ENCODE results near the gene ING1. TPM values are rescaled to one million over a fixed set of nuclear protein-coding genes. Genes with fewer than 3 reads are reported as not detected.

The ING1 gene
- total RNA-seq: 10 to 100 TPM in 2 of 4 donors, 1 to 10 TPM in 2; 6.3 to 15.4 (median 8.7) TPM

- H3K27ac ChIP-seq: peak within 1 kb of the TSS; percentile 99 to 100 (median 99)
- H3K4me3 ChIP-seq: peak within 1 kb of the TSS; percentile 77 to 99 (median 95)
- no peaks in the 10 kb centered on the region for H3K36me3 ChIP-seq
- peaks cover 0 to 35% (median 26%) of the 10 kb centered on the region in 3 donors for H3K4me1 ChIP-seq
- 0% methylated on average over 3 of the region's 45 CpGs; no CpG with 5 or more reads in 1 of the 2 donors for WGBS, 2 donors
- TF ChIP-seq CTCF (IDR thresholded peaks at IDR 0.05): no peak
- TF ChIP-seq POLR2A (IDR thresholded peaks at IDR 0.05): no peak
- intact Hi-C loops (cut with DNase I): loop anchor here (10.0 kb wide), 1 partner anchor 99 kb away; the partner anchor contains the start of gene NAXD
- H3K9me3 ChIP-seq: no peaks in the 10 kb centered on the region
- no peak for DNase-seq
- H3K27me3 ChIP-seq: no peaks in the 10 kb centered on the region
Observed at GRCh38 chr13:110713642-110713952, at the start of gene ING1. Gene ING1 (plus strand): TSS chr13:110713700. CDS start chr13:110714150, 450 bp downstream.

- intact Hi-C loops (cut with DNase I): no loop called here
- no peak for DNase-seq
Observed at GRCh38 chr13:110664041-110664440, 49.5 kb upstream of the ING1 start.

GRCh38 chr13:110664673-110665072, 48.8 kb upstream of the ING1 start:
- Histone ChIP-seq H3K9me3 (no peaks in the 10 kb centered on the region), H3K4me1 (no peaks in the 10 kb centered on the region), H3K27me3 (no peaks in the 10 kb centered on the region), H3K27ac (no peak overlapping the region), H3K36me3 (peaks cover 4 to 100% (median 23%) of the 10 kb centered on the region in 3 donors), H3K4me3 (no peak overlapping the region)
- TF ChIP-seq POLR2A (IDR thresholded peaks at IDR 0.05): no peak
- no peak for TF ChIP-seq CTCF (IDR thresholded peaks at IDR 0.05)
- no peak for DNase-seq
- intact Hi-C loops (cut with DNase I): no loop called here
- WGBS, 2 donors: 90 to 93% methylated on average over 2 to 10 of the region's 11 CpGs

More at GRCh38 chr13:110664041-110664440, 49.5 kb upstream of the ING1 start:
- no peak overlapping the region for H3K27ac ChIP-seq
- H3K27me3 ChIP-seq: no peaks in the 10 kb centered on the region
- H3K36me3 ChIP-seq: peaks cover 4 to 98% (median 20%) of the 10 kb centered on the region in 3 donors
- 94 to 100% methylated on average over 5 to 6 of the region's 7 CpGs for WGBS, 2 donors
- no peak overlapping the region for H3K4me3 ChIP-seq
- H3K9me3 ChIP-seq: no peaks in the 10 kb centered on the region
- TF ChIP-seq POLR2A (IDR thresholded peaks at IDR 0.05) (no peak), CTCF (IDR thresholded peaks at IDR 0.05) (no peak)
- H3K4me1 ChIP-seq: no peaks in the 10 kb centered on the region

GRCh38 chr13:110665491-110666254, 47.8 kb upstream of the ING1 start:
- Histone ChIP-seq H3K27ac (peak overlapping the region in 1 of 4 donors; percentile 21), H3K27me3 (no peaks in the 10 kb centered on the region), H3K4me3 (no peak overlapping the region), H3K9me3 (no peaks in the 10 kb centered on the region), H3K36me3 (peaks cover 4 to 100% (median 30%) of the 10 kb centered on the region in 3 donors), H3K4me1 (no peaks in the 10 kb centered on the region)
- 84 to 85% methylated on average over 10 to 14 of the region's 23 CpGs for WGBS, 2 donors
- no peak for DNase-seq
- TF ChIP-seq POLR2A (IDR thresholded peaks at IDR 0.05) (no peak), CTCF (IDR thresholded peaks at IDR 0.05) (no peak)
- intact Hi-C loops (cut with DNase I): no loop called here

DNA sequence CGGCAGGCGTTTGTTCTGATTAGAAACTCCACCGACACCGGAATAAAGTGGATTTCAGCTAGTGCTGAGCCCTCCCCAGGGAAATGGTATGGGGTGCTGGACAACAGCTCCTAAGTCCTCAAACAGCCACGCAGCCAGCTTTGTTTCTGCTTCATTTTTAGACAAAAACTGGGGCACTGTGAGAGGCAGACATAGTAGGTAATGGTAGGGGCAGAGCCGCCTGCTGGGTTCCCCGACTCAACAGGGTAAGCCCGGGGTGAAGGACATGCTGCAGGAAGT, 47.3 kb upstream of the ING1 start:
- no peak overlapping the region for H3K4me3 ChIP-seq
- intact Hi-C loops (cut with DNase I): no loop called here
- peak overlapping the region in 1 of 4 donors; percentile 21 for H3K27ac ChIP-seq
- H3K4me1 ChIP-seq: no peaks in the 10 kb centered on the region
- H3K9me3 ChIP-seq: no peaks in the 10 kb centered on the region
- 76 to 82% methylated on average over 5 to 8 of the region's 8 CpGs for WGBS, 2 donors
- no peak for DNase-seq
- no peaks in the 10 kb centered on the region for H3K27me3 ChIP-seq
- H3K36me3 ChIP-seq: peaks cover 4 to 99% (median 30%) of the 10 kb centered on the region in 3 donors
- TF ChIP-seq POLR2A (IDR thresholded peaks at IDR 0.05): no peak
- TF ChIP-seq CTCF (IDR thresholded peaks at IDR 0.05): no peak

Data from esophagus squamous epithelium (tissue), 5 donors.